Measurements from ENCODE around the gene FAM174B.

DNA sequence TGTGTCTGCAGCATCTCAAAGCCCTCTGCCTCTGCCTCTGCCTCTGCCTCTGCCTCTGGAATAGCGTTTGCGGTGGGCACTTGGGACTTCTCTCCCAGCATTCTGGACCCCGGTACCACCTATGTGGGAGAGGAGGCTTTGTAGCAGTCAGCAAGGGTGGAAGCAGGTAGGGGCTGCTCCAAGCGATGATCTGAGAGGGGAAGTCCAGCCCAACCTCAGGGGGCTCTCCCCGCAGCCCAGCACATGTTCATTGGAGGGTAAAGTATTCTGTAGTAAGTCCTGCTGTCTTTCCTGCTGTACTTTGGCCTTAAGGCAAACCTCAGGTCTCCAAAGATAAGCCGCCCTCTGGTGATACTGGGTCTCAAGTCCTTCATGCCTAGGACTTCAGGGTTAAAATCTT lies 68.6 kb downstream of the FAM174B start:
- TF ChIP-seq, protein P1, sequence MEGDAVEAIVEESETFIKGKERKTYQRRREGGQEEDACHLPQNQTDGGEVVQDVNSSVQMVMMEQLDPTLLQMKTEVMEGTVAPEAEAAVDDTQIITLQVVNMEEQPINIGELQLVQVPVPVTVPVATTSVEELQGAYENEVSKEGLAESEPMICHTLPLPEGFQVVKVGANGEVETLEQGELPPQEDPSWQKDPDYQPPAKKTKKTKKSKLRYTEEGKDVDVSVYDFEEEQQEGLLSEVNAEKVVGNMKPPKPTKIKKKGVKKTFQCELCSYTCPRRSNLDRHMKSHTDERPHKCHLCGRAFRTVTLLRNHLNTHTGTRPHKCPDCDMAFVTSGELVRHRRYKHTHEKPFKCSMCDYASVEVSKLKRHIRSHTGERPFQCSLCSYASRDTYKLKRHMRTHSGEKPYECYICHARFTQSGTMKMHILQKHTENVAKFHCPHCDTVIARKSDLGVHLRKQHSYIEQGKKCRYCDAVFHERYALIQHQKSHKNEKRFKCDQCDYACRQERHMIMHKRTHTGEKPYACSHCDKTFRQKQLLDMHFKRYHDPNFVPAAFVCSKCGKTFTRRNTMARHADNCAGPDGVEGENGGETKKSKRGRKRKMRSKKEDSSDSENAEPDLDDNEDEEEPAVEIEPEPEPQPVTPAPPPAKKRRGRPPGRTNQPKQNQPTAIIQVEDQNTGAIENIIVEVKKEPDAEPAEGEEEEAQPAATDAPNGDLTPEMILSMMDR (IDR thresholded peaks at IDR 0.05) = no peak
- no peak for TF ChIP-seq POLR2AphosphoS5 (IDR thresholded peaks at IDR 0.05)

All from prostate gland (tissue), 2 donors.